Smooth muscle cell (in vitro differentiated cells): ENCODE data around the gene RBM22. TPM values are rescaled to one million over a fixed set of nuclear protein-coding genes. Genes with fewer than 3 reads are reported as not detected.

Source experiments
- DNase-seq: peaks from one replicate; lab custom pipeline; 2025; ENCODE audit not compliant: unreplicated experiment; lab: John Stamatoyannopoulos, UW
- H2AFZ ChIP-seq: fragments of 200-600 bp; sonication (generic); 2 replicates; pipeline ENCODE4 v1.6.0; 2016; ENCODE audit warnings: antibody characterized with exemption, low read depth, mild to moderate bottlenecking
- H3F3A ChIP-seq: fragments of 200-600 bp; sonication (generic); 2 replicates; pipeline ENCODE4 v1.6.0; 2017; ENCODE audit warnings: antibody characterized with exemption, low read depth
- H3K27ac ChIP-seq: fragments of 200-600 bp; sonication (generic); 2 replicates; pipeline ENCODE4 v1.5.1; 2016; ENCODE audit warnings: low read depth, mild to moderate bottlenecking
- H3K27me3 ChIP-seq: fragments of 200-600 bp; sonication (generic); 2 replicates; pipeline ENCODE4 v1.6.1; 2016; ENCODE audit warnings: low read depth, mild to moderate bottlenecking
- H3K36me3 ChIP-seq: fragments of 200-600 bp; sonication (generic); 2 replicates; pipeline ENCODE4 v1.5.1; 2016; ENCODE audit warnings: low read depth
- H3K4me1 ChIP-seq: fragments of 200-600 bp; sonication (generic); 2 replicates; pipeline ENCODE4 v1.5.1; 2016; ENCODE audit warnings: low read depth
- H3K4me2 ChIP-seq: fragments of 200-600 bp; sonication (generic); 2 replicates; pipeline ENCODE4 v1.6.0; 2016; ENCODE audit warnings: mild to moderate bottlenecking
- H3K4me3 ChIP-seq: fragments of 200-600 bp; sonication (generic); 2 replicates; pipeline ENCODE4 v1.5.1; 2016; ENCODE audit warnings: mild to moderate bottlenecking
- H3K79me2 ChIP-seq: fragments of 200-600 bp; sonication (generic); 2 replicates; pipeline ENCODE4 v1.6.0; 2016; ENCODE audit warnings: low read depth, mild to moderate bottlenecking
- H3K9ac ChIP-seq: fragments of 200-600 bp; sonication (generic); 2 replicates; pipeline ENCODE4 v1.6.0; 2016; ENCODE audit warnings: low read depth
- H3K9me3 ChIP-seq: fragments of 200-600 bp; sonication (generic); replicated peaks from 2 replicates; pipeline ENCODE4 v1.5.1; 2016; ENCODE audit warnings: low read depth
- H4K20me1 ChIP-seq: fragments of 200-600 bp; sonication (generic); 2 replicates; pipeline ENCODE4 v1.6.0; 2016; ENCODE audit warnings: low read depth
- WGBS: methylation state at CpG from one replicate; pipeline ENCODE4 v1.1.7; 2016; ENCODE audit warnings: low lambda C conversion rate; 5-methylcytosine and 5-hydroxymethylcytosine counted together
- polyA plus RNA-seq: library from polyadenylated mRNA; unstranded; fragments of >200 nt; fragmentation: Nextera tagmentation; extraction: Ambion mirVana; gene quantifications from 2 replicates; pipeline ENCODE4 v1.2.1, GENCODE V29; 2016
- total RNA-seq: library from RNA; depleted of rRNA; stranded (reverse); fragments of >200 nt; gene quantifications from 2 replicates; pipeline ENCODE4 v1.2.3, GENCODE V29; 2014
- TF ChIP-seq, protein P1 (sequence below): fragments of 200-600 bp; sonication (generic); IDR thresholded peaks from 2 replicates; pipeline ENCODE4 v1.5.1; 2017; ENCODE audit warnings: borderline replicate concordance, mild to moderate bottlenecking, antibody characterized with exemption; ENCODE audit not compliant: insufficient read depth, poor library complexity, severe bottlenecking

Gene RBM22
- total and polyA plus RNA-seq, 2 experiments from 2014 or later = 48.6 to 64.0 TPM

- H3K4me1 ChIP-seq = peaks cover 67% of the 10 kb centered on the region
- peaks cover 49% of the 10 kb centered on the region for H4K20me1 ChIP-seq
- TF ChIP-seq, protein P1, sequence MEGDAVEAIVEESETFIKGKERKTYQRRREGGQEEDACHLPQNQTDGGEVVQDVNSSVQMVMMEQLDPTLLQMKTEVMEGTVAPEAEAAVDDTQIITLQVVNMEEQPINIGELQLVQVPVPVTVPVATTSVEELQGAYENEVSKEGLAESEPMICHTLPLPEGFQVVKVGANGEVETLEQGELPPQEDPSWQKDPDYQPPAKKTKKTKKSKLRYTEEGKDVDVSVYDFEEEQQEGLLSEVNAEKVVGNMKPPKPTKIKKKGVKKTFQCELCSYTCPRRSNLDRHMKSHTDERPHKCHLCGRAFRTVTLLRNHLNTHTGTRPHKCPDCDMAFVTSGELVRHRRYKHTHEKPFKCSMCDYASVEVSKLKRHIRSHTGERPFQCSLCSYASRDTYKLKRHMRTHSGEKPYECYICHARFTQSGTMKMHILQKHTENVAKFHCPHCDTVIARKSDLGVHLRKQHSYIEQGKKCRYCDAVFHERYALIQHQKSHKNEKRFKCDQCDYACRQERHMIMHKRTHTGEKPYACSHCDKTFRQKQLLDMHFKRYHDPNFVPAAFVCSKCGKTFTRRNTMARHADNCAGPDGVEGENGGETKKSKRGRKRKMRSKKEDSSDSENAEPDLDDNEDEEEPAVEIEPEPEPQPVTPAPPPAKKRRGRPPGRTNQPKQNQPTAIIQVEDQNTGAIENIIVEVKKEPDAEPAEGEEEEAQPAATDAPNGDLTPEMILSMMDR = no peak
- H3K9me3 ChIP-seq = no peaks in the 10 kb centered on the region
- peak overlapping the region; percentile 75 for H3K9ac ChIP-seq
- H3F3A ChIP-seq = peaks cover 68% of the 10 kb centered on the region
- H3K4me2 ChIP-seq = peak overlapping the region; percentile 76
- no peak for DNase-seq
- H2AFZ ChIP-seq = no peak overlapping the region
- H3K79me2 ChIP-seq = peaks cover 64% of the 10 kb centered on the region
- peak overlapping the region; percentile 96 for H3K27ac ChIP-seq
- no peaks in the 10 kb centered on the region for H3K27me3 ChIP-seq
- WGBS = 3% methylated on average over 5 of the region's 5 CpGs
- peak overlapping the region; percentile 51 for H3K4me3 ChIP-seq
- H3K36me3 ChIP-seq = no peaks in the 10 kb centered on the region
Measured at GRCh38 chr5:150642567-150642927, 58.3 kb downstream of the RBM22 start.

GRCh38 chr5:150641824-150642566 is 58.9 kb downstream of the RBM22 start:
- Histone ChIP-seq H3F3A (peaks cover 70% of the 10 kb centered on the region), H3K9me3 (no peaks in the 10 kb centered on the region), H3K27ac (peak overlapping the region; percentile 96), H3K27me3 (no peaks in the 10 kb centered on the region), H3K79me2 (peaks cover 59% of the 10 kb centered on the region), H3K4me1 (peaks cover 67% of the 10 kb centered on the region), H3K4me2 (peak overlapping the region; percentile 76), H3K4me3 (peak overlapping the region; percentile 51), H2AFZ (no peak overlapping the region), H4K20me1 (peaks cover 45% of the 10 kb centered on the region), H3K36me3 (no peaks in the 10 kb centered on the region), H3K9ac (peak overlapping the region; percentile 75)
- TF ChIP-seq, protein P1 = no peak
- no peak for DNase-seq
- 70% methylated on average over 5 of the region's 5 CpGs for WGBS

GRCh38 chr5:150641006-150641570 is 59.8 kb downstream of the RBM22 start:
- Histone ChIP-seq H3K4me3 (peak overlapping the region; percentile 51), H2AFZ (no peak overlapping the region), H4K20me1 (peaks cover 40% of the 10 kb centered on the region), H3K36me3 (no peaks in the 10 kb centered on the region), H3F3A (peaks cover 75% of the 10 kb centered on the region), H3K79me2 (peaks cover 50% of the 10 kb centered on the region), H3K4me2 (peak overlapping the region; percentile 76), H3K4me1 (peaks cover 71% of the 10 kb centered on the region), H3K27me3 (no peaks in the 10 kb centered on the region), H3K9me3 (no peaks in the 10 kb centered on the region), H3K27ac (peak overlapping the region; percentile 96), H3K9ac (peak overlapping the region; percentile 75)
- no peak for DNase-seq
- WGBS = 29% methylated on average over 9 of the region's 9 CpGs
- TF ChIP-seq, protein P1 = no peak

Other genes starting within 250 kb of the RBM22 start
- gene NDST1, start 192.9 kb downstream of the RBM22 start, total RNA-seq = 53.0 and 64.6 TPM in 2 replicates
- 32.4 and 42.1 TPM in 2 replicates for gene NDST1, start 192.9 kb downstream of the RBM22 start, polyA plus RNA-seq
- 30.5 and 46.4 TPM in 2 replicates for gene SYNPO, start 60.4 kb downstream of the RBM22 start, total RNA-seq
- gene SYNPO, start 60.4 kb downstream of the RBM22 start, polyA plus RNA-seq = 34.2 and 36.9 TPM in 2 replicates
- 6.4 and 8.2 TPM in 2 replicates for gene MYOZ3, start 39.8 kb downstream of the RBM22 start, total RNA-seq
- 7.9 and 12.2 TPM in 2 replicates for gene MYOZ3, start 39.8 kb downstream of the RBM22 start, polyA plus RNA-seq
- 77.7 and 87.6 TPM in 2 replicates for gene DCTN4, start 58.0 kb upstream of the RBM22 start, total RNA-seq
- 35.2 and 38.7 TPM in 2 replicates for gene DCTN4, start 58.0 kb upstream of the RBM22 start, polyA plus RNA-seq
- 178 and 190 TPM in 2 replicates for gene SMIM3, start 77.7 kb upstream of the RBM22 start, total RNA-seq
- 218 and 261 TPM in 2 replicates for gene SMIM3, start 77.7 kb upstream of the RBM22 start, polyA plus RNA-seq
- gene IRGM, start 145.5 kb upstream of the RBM22 start, total RNA-seq = 0.13 TPM in 1 of 2 replicates, not detected in the other
- 0.67 TPM in 1 of 2 replicates, not detected in the other for gene IRGM, start 145.5 kb upstream of the RBM22 start, polyA plus RNA-seq
- gene ZNF300, start 203.9 kb upstream of the RBM22 start, total RNA-seq = 4.9 and 6.1 TPM in 2 replicates
- 1.2 and 2.4 TPM in 2 replicates for gene ZNF300, start 203.9 kb upstream of the RBM22 start, polyA plus RNA-seq